HEK293T (cell line): Measurements from ENCODE around the gene FOCAD.

Experiments
- ARNT ChIP-seq: fragments of 450-650 bp; IDR thresholded peaks from 2 replicates; pipeline ENCODE4 v1.6.1; 2017; ENCODE audit warnings: mild to moderate bottlenecking
- BHLHE40 ChIP-seq: fragments of 450-650 bp; IDR thresholded peaks from 2 replicates; pipeline ENCODE4 v1.6.1; 2016; ENCODE audit warnings: mild to moderate bottlenecking, moderate library complexity, borderline replicate concordance
- ELF4 ChIP-seq: fragments of 450-650 bp; IDR thresholded peaks from 2 replicates; pipeline ENCODE4 v1.6.1; 2017; ENCODE audit warnings: antibody characterized with exemption
- FOXA1 ChIP-seq: fragments of 450-650 bp; IDR thresholded peaks from 2 replicates; pipeline ENCODE4 v1.6.1; 2016; ENCODE audit warnings: mild to moderate bottlenecking
- FOXK2 ChIP-seq: fragments of 450-650 bp; IDR thresholded peaks from 2 replicates; pipeline ENCODE4 v1.6.1; 2016; ENCODE audit warnings: mild to moderate bottlenecking
- FOXM1 ChIP-seq: fragments of 450-650 bp; IDR thresholded peaks from 2 replicates; pipeline ENCODE4 v1.6.1; 2017; ENCODE audit warnings: mild to moderate bottlenecking, borderline replicate concordance
- L3MBTL2 ChIP-seq: fragments of 450-650 bp; conservative IDR thresholded peaks from 2 replicates; pipeline ENCODE4 v1.6.1; 2016; ENCODE audit warnings: mild to moderate bottlenecking
- NFRKB ChIP-seq: fragments of 450-650 bp; IDR thresholded peaks from 2 replicates; pipeline ENCODE4 v1.6.1; 2016; ENCODE audit warnings: mild to moderate bottlenecking, moderate library complexity
- SP1 ChIP-seq: fragments of 450-650 bp; IDR thresholded peaks from 2 replicates; pipeline ENCODE4 v1.6.1; 2017
- SUZ12 ChIP-seq: fragments of 450-650 bp; IDR thresholded peaks from 2 replicates; pipeline ENCODE4 v1.6.1; 2016; ENCODE audit warnings: mild to moderate bottlenecking
- TF ChIP-seq, protein P1 (sequence below): fragments of 450-650 bp; IDR thresholded peaks from 2 replicates; pipeline ENCODE4 v1.6.1; 2016

DNA sequence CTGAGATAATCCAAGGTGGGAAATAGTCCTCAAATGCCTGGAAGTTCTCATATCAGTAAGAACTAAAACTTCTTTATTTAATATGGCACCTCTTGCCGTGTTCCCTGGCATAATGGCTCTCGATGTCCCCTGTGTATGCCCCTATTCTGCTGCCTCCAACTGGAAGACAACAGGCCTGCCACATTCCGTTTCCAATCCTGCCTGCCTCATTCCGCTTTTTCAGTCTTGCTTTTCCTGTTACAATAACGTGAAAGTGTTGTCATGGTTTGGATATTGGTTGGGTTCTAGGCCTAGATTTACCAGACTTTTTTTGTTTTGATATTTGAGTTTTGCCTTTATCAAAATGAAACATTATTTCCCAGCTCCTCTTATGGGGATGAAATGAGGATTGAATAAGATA is 98.2 kb downstream of the FOCAD start:
- no peak for TF ChIP-seq FOXK2
- no peak for TF ChIP-seq NFRKB
- no peak for TF ChIP-seq ARNT
- TF ChIP-seq SUZ12 = no peak
- no peak for TF ChIP-seq FOXM1
- no peak for TF ChIP-seq SP1
- TF ChIP-seq FOXA1 = no peak
- TF ChIP-seq, protein P1, sequence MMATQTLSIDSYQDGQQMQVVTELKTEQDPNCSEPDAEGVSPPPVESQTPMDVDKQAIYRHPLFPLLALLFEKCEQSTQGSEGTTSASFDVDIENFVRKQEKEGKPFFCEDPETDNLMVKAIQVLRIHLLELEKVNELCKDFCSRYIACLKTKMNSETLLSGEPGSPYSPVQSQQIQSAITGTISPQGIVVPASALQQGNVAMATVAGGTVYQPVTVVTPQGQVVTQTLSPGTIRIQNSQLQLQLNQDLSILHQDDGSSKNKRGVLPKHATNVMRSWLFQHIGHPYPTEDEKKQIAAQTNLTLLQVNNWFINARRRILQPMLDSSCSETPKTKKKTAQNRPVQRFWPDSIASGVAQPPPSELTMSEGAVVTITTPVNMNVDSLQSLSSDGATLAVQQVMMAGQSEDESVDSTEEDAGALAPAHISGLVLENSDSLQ = no peak
- no peak for TF ChIP-seq ELF4
- TF ChIP-seq BHLHE40 = no peak
- TF ChIP-seq L3MBTL2 = no peak
